GM10266 (cell line): ENCODE data around the gene FGF21.

Source experiments
- DNase-seq: peaks from one replicate; pipeline ENCODE4 v3.0.0; 2012; ENCODE audit errors: extremely low spot score
- TF ChIP-seq, protein P1 (sequence below): IDR thresholded peaks from 2 replicates; pipeline ENCODE4 v1.5.1; 2012; ENCODE audit warnings: mild to moderate bottlenecking, low read depth; ENCODE audit not compliant: control insufficient read depth, insufficient read depth; ENCODE audit errors: missing control alignments

Gene FGF21

DNA sequence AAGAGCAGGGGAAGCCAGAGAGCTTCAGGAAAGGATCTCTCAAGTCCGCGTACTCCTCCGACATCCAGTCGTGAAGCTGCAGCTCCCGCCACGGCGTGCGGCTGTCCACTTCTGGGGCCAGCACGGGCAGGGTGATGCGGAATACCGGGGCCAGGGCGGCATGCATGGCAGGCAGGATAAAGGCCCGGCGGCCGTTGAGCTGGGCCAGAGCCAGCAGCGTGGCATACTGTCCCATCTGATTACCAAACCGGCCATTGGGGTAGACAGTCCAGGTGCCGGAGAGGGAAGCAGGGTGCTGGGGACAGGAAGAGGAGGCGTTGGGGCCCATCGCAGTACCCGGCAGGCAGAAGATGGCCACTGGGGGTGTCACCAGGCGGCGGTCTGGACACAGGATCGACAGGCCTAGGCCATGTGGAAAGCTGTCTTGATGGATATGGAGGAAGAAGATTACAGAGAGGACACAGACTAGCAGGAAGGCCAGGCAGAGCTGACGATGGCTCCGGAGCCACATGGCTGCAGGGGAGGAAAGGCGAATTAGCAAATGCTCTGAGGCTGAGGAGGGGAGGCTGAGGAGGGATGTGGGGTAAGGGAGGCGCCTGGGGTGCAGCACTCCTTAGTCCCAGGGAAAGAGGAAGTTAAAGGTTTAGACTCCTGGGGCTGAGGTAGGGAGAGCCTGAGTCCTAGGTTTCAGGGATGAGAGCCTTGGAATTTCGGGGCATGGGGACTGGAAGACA is 4.4 kb upstream of the FGF21 start:
- no peak for DNase-seq
- TF ChIP-seq, protein P1, sequence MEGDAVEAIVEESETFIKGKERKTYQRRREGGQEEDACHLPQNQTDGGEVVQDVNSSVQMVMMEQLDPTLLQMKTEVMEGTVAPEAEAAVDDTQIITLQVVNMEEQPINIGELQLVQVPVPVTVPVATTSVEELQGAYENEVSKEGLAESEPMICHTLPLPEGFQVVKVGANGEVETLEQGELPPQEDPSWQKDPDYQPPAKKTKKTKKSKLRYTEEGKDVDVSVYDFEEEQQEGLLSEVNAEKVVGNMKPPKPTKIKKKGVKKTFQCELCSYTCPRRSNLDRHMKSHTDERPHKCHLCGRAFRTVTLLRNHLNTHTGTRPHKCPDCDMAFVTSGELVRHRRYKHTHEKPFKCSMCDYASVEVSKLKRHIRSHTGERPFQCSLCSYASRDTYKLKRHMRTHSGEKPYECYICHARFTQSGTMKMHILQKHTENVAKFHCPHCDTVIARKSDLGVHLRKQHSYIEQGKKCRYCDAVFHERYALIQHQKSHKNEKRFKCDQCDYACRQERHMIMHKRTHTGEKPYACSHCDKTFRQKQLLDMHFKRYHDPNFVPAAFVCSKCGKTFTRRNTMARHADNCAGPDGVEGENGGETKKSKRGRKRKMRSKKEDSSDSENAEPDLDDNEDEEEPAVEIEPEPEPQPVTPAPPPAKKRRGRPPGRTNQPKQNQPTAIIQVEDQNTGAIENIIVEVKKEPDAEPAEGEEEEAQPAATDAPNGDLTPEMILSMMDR: no peak

DNA sequence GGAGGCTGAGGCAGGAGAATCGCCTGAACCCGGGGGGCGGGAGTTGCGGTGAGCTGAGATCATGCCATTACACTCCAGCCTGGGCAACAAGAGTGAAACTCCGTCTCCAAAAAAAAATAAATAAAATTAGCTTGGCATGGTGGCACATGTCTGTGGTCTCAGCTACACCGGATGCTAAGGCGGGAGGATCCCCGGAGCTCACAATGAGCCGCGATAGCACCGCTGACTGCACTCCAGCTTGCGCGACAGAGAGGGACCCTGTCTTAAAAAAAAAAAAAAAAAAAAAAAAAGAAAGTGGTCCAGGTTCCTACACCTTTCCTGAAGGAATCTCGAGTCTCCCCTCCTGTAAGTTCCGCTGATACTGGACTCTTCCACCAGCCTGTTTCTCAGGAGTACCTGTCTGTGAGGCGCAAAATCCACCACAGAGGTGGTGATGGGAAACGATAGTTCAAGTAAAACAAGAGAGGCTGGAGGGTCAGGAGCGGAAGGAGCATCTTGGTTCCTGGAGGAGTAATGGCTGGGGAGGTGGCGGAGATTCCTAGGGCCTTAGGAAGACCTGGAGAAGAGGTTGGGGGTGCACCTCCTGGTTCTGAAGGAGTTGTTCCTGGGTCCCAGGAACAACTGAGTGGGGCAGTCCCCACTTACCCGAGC is 3.4 kb upstream of the FGF21 start:
- TF ChIP-seq, protein P1: no peak
- no peak for DNase-seq

DNA sequence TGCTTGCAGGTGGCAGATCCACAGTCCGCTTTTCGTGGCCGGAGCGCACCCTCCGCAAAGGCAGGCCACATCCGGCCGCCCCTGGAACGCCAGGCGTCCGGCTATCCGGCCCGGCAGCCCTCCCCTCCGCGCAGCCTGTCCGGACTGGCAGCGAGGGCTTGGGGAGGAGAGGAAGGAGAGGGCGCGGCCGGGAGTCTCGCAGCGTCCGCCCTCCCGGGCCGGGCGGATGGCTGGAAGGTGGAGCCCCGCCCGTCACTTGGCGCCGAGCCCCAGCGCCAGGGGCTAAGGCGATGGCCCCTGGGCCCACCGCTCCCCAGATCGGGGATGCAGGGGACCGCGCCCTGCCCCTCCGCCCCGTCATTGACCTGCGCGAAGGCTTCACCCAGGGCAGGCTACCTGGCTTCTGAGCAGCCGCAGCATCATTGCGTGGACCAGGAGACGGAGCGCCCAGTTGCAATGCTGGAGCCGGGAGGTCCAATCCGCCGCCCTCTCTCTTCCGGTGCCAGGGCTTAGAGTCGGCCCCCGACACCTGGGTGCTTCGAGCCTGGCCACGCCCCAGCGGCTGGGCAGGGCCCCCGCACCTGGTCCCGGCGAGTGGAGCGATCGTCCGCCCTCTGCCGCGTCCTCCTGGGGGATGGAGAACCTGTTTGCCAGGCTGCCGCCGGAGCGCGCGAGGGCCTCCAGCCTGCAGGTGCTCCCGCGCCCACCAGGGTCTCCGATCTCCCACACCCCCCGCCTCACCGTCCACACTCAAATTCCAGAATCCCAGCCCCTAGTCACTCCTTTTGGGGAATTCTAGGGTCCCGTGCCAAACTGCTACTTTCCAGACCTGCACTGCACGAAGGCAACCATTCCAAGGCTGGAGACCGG is 2.6 kb upstream of the FGF21 start, which contains the start of gene FUT1:
TSS of gene FUT1 (minus strand) at position 146 of the 870 bp plus-strand sequence. CDS start 1,360 bp downstream, outside the sequence.
- TF ChIP-seq, protein P1: no peak
- DNase-seq: no peak

DNA sequence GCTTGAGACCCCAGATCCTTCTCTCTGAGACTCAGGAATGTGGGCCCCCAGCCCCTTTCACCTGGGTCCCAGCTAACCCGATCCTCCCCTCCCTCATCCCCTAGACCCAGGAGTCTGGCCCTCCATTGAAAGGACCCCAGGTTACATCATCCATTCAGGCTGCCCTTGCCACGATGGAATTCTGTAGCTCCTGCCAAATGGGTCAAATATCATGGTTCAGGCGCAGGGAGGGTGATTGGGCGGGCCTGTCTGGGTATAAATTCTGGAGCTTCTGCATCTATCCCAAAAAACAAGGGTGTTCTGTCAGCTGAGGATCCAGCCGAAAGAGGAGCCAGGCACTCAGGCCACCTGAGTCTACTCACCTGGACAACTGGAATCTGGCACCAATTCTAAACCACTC is 463 bp downstream of the FGF21 start:
- no peak for DNase-seq
- TF ChIP-seq, protein P1: no peak

DNA sequence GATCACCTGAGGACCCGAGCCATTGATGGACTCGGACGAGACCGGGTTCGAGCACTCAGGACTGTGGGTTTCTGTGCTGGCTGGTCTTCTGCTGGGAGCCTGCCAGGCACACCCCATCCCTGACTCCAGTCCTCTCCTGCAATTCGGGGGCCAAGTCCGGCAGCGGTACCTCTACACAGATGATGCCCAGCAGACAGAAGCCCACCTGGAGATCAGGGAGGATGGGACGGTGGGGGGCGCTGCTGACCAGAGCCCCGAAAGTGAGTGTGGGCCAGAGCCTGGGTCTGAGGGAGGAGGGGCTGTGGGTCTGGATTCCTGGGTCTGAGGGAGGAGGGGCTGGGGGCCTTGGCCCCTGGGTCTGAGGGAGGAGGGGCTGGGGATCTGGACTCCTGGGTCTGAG is 888 bp downstream of the FGF21 start:
- TF ChIP-seq, protein P1: no peak
- no peak for DNase-seq

DNA sequence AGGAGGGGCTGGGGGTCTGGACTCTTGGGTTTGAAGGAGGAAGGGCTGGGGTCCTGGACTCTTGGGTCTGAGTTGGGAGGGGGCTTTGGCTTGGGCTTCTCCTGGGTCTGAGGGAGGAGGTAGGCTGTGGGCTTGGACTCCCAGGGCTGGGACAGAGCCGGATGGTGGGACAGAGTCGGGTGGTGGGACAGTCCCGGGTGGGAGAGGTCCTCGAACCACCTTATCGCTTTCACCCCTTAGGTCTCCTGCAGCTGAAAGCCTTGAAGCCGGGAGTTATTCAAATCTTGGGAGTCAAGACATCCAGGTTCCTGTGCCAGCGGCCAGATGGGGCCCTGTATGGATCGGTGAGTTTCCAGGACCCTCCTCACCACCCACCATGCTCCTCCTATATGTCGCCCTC is 1.4 kb downstream of the FGF21 start:
- no peak for DNase-seq
- TF ChIP-seq, protein P1: no peak
